OCI-LY7 (cell line): ENCODE measurements around the gene COPA. TPM values are rescaled to one million over a fixed set of nuclear protein-coding genes. Genes with fewer than 3 reads are reported as not detected.

Source experiments
- BruUV-seq: library from RNA; stranded (reverse); fragments of 400-500 nt; replicated peaks from 2 replicates; lab custom pipeline; 2021; lab: Mats Ljungman, UMichigan
- CTCF ChIA-PET: fragments of 300-600 bp; sonication (Branson Sonifier 250); formaldehyde crosslinking; loops from one replicate; lab custom pipeline; 2022; ENCODE audit warnings: antibody characterized with exemption; ENCODE audit not compliant: unreplicated experiment; lab: Charles Lee
- POLR2A ChIA-PET: fragments of 300-600 bp; sonication (Branson Sonifier 250); formaldehyde crosslinking; loops from one replicate; lab custom pipeline; 2022; ENCODE audit warnings: antibody characterized with exemption; lab: Charles Lee
- DNase-seq: peaks from one replicate; pipeline ENCODE4 v3.0.0-alpha.2; 2015; ENCODE audit warnings: low spot score
- H2AFZ ChIP-seq: fragments of 200-600 bp; sonication (generic), shearing (Covaris generic); 2 replicates; pipeline ENCODE4 v1.6.1; 2014; ENCODE audit warnings: mild to moderate bottlenecking, antibody characterized with exemption, low read length, moderate library complexity
- H3K27ac ChIP-seq: fragments of 200-600 bp; sonication (generic); 2 replicates; pipeline ENCODE4 v1.5.1; 2014; ENCODE audit warnings: mixed run types, low read depth, mild to moderate bottlenecking, moderate library complexity, low read length, inconsistent platforms; ENCODE audit not compliant: poor library complexity, severe bottlenecking
- H3K36me3 ChIP-seq: fragments of 200-600 bp; sonication (generic); 2 replicates; pipeline ENCODE4 v1.6.1; 2014; ENCODE audit warnings: mild to moderate bottlenecking, antibody characterized with exemption, low read length, moderate library complexity, mixed read lengths; ENCODE audit not compliant: insufficient read depth
- H3K4me1 ChIP-seq: fragments of 200-600 bp; sonication (generic); 2 replicates; pipeline ENCODE4 v1.5.1; 2014; ENCODE audit warnings: mild to moderate bottlenecking, low read length; ENCODE audit not compliant: insufficient read depth, poor library complexity, severe bottlenecking
- H3K4me2 ChIP-seq: fragments of 200-600 bp; sonication (generic); 2 replicates; pipeline ENCODE4 v1.6.1; 2014; ENCODE audit warnings: mild to moderate bottlenecking, low read length
- H3K4me3 ChIP-seq: fragments of 200-600 bp; sonication (generic); 2 replicates; pipeline ENCODE4 v1.5.1; 2014; ENCODE audit warnings: mild to moderate bottlenecking, low read depth, low read length; ENCODE audit not compliant: poor library complexity, severe bottlenecking
- H3K79me2 ChIP-seq: fragments of 200-600 bp; sonication (generic); 2 replicates; pipeline ENCODE4 v1.6.1; 2016; ENCODE audit warnings: low read depth, mild to moderate bottlenecking, low read length, moderate library complexity, mixed read lengths; ENCODE audit not compliant: insufficient read depth
- H3K9me2 ChIP-seq: fragments of 200-600 bp; sonication (generic); 2 replicates; pipeline ENCODE4 v1.6.1; 2016; ENCODE audit warnings: mild to moderate bottlenecking, low read length, mixed read lengths; ENCODE audit not compliant: insufficient read depth
- H3K9me3 ChIP-seq: fragments of 200-600 bp; sonication (generic); 2 replicates; pipeline ENCODE4 v1.6.1; 2014; ENCODE audit warnings: mild to moderate bottlenecking, mixed run types, low read length, mixed read lengths
- H4K20me1 ChIP-seq: fragments of 200-600 bp; sonication (generic); 2 replicates; pipeline ENCODE4 v1.6.1; 2014; ENCODE audit warnings: mild to moderate bottlenecking, antibody characterized with exemption, low read length, moderate library complexity, mixed read lengths; ENCODE audit not compliant: insufficient read depth
- CTCF ChIP-seq: fragments of 200-600 bp; sonication (generic); conservative IDR thresholded peaks from 2 replicates; pipeline ENCODE4 v1.5.1; 2014; ENCODE audit warnings: mild to moderate bottlenecking, antibody characterized with exemption, low read length, moderate library complexity, mixed read lengths
- EZH2phosphoT487 ChIP-seq: fragments of 200-600 bp; sonication (generic); IDR thresholded peaks from 2 replicates; pipeline ENCODE4 v1.6.1; 2018; ENCODE audit warnings: low read depth, borderline replicate concordance, mild to moderate bottlenecking, mixed run types, antibody characterized with exemption, low read length, moderate library complexity, mixed read lengths
- intact Hi-C: fragments of 100-400 bp; cut with micrococcal nuclease; formaldehyde crosslinking; loops from one replicate; pipeline ENCODE4 v1.10.0; 2022; ENCODE audit not compliant: unreplicated experiment
- total RNA-seq, 2 experiments: library from RNA; depleted of rRNA in 1 of 2; stranded (reverse); fragments of >200 nt in 1 of 2; shearing (Covaris generic) in 1 of 2; gene quantifications; 2 replicates each; pipeline ENCODE4 v1.2.3, GENCODE V29; 2014 to 2022

Gene COPA
- total RNA-seq, 2 experiments from 2014 or later = 74.2 to 138 TPM

- no peaks in the 10 kb centered on the region for H3K9me2 ChIP-seq
- no TSS peak for BruUV-seq
- no peak overlapping the region for H2AFZ ChIP-seq
- no peak overlapping the region for H3K4me2 ChIP-seq
- H4K20me1 ChIP-seq = 0 out of 2 replicates have a peak, but pooled peaks cover 8% of the 10 kb centered on the region
- TF ChIP-seq CTCF (no peak), EZH2phosphoT487 (no peak)
- no peak for DNase-seq
- ChIA-PET POLR2A (interaction anchor here (1.2 to 3.4 kb wide), 3 partner anchors 13 to 43 kb away, joined by 3 to 12 read pairs (median 3); no protein-coding TSS in a partner anchor), CTCF (no interaction called here)
- intact Hi-C loops = no loop called here
- H3K27ac ChIP-seq = no peak overlapping the region
- no peaks in the 10 kb centered on the region for H3K9me3 ChIP-seq
- H3K4me3 ChIP-seq = no peak overlapping the region
- H3K4me1 ChIP-seq = no peaks in the 10 kb centered on the region
- peaks cover 42% of the 10 kb centered on the region for H3K36me3 ChIP-seq
- H3K79me2 ChIP-seq = peaks cover 25% of the 10 kb centered on the region; the same call in 1 of the 2 replicates
These were observed 96.0 kb downstream of the COPA start for GRCh38 chr1:160247053-160247452.

GRCh38 chr1:160245434-160245833, 97.6 kb downstream of the COPA start:
- Histone ChIP-seq H3K9me2 (no peaks in the 10 kb centered on the region), H3K79me2 (peaks cover 25% of the 10 kb centered on the region; the same call in 1 of the 2 replicates), H3K4me3 (no peak overlapping the region), H4K20me1 (0 out of 2 replicates have a peak, but pooled peaks cover 6% of the 10 kb centered on the region), H3K27ac (no peak overlapping the region), H3K36me3 (peaks cover 39% of the 10 kb centered on the region), H3K9me3 (no peaks in the 10 kb centered on the region), H2AFZ (no peak overlapping the region), H3K4me1 (no peaks in the 10 kb centered on the region), H3K4me2 (no peak overlapping the region)
- intact Hi-C loops = no loop called here
- ChIA-PET POLR2A (interaction anchor here (0.6 to 1.3 kb wide), 2 partner anchors 11 to 194 kb away, joined by 3 to 4 read pairs; no protein-coding TSS in a partner anchor), CTCF (no interaction called here)
- TF ChIP-seq EZH2phosphoT487 (no peak), CTCF (no peak)
- BruUV-seq = no TSS peak
- no peak for DNase-seq

- Histone ChIP-seq H3K79me2 (peaks cover 19% of the 10 kb centered on the region; the same call in 1 of the 2 replicates), H3K9me3 (no peaks in the 10 kb centered on the region), H3K4me2 (no peak overlapping the region), H4K20me1 (0 out of 2 replicates have a peak, but pooled peaks cover 6% of the 10 kb centered on the region), H3K9me2 (no peaks in the 10 kb centered on the region), H3K4me1 (no peaks in the 10 kb centered on the region), H2AFZ (no peak overlapping the region), H3K4me3 (no peak overlapping the region), H3K27ac (no peak overlapping the region), H3K36me3 (peaks cover 51% of the 10 kb centered on the region)
- BruUV-seq = no TSS peak
- intact Hi-C loops = no loop called here
- CTCF ChIA-PET = no interaction called here
- DNase-seq = no peak
- TF ChIP-seq EZH2phosphoT487 (no peak), CTCF (no peak)
- POLR2A ChIA-PET = interaction anchor here (0.5 to 2.9 kb wide), 8 partner anchors 8 to 682 kb away, joined by 3 to 9 read pairs (median 4); no protein-coding TSS in a partner anchor
These were observed 98.8 kb downstream of the COPA start for GRCh38 chr1:160244209-160244608.
